Renal pelvis (tissue), 4 donors: ENCODE results near the gene TMEM51. TPM values are rescaled to one million over a fixed set of nuclear protein-coding genes. Genes with fewer than 3 reads are reported as not detected.
"Not testable (repeated sequence)": the region's sequence is repeated elsewhere in the genome, so short reads cannot be mapped to it uniquely, and the experiment has no call there.

Experiments used
- DNase-seq: peaks from one replicate; pipeline ENCODE4 v3.0.0-alpha.2; 2013
- polyA plus RNA-seq, 3 donors: library from polyadenylated mRNA; unstranded; fragments of 120-200 nt; gene quantifications; one replicate each; pipeline ENCODE4 v1.2.1, GENCODE V29; 2013; ENCODE audit not compliant: insufficient read length in 3 of 3

Gene TMEM51
- polyA plus RNA-seq, 3 donors = 19.0 to 21.5 (median 20.0) TPM

- DNase-seq = not testable (repeated sequence)
These were observed 22.0 kb downstream of the TMEM51 start for GRCh38 chr1:15175324-15176094.

GRCh38 chr1:15176120-15176519, 22.6 kb downstream of the TMEM51 start:
- DNase-seq = no peak

DNA sequence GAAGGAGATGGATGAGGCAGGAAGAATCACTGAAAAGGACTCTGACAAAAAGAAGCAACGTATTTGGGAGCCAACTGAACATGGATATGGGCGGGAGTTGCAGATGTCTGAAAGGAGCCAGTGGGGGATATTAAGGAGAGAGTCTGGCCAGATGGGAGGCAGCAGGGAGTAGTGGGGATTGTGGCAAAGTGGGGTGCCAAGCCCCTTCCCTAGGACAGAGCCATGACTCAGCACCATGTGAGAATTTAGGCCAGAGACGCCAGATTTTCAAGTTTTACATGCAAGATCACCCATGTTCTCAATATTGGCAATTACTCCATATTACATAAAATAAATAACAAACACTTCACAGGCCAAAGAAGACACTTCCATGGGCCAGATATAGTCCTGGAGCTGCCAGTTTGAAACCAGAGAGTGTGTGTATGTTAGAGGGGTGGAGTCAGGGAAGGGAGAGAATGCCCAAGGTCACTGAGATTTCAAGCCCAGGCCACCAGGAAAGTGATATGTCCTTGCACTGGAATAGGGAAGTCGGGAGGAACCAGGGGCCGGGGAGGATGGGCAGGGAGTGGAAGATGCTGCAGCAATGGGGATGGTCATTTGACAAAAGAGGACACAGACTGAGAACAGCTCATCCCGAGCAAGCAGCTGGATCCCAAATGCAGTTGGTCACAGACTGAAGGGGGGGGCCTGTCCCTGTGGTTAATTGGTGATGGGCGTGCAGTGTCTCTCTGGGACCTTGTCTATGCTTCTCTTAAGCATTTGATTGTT, 23.5 kb downstream of the TMEM51 start:
- no peak for DNase-seq

DNA sequence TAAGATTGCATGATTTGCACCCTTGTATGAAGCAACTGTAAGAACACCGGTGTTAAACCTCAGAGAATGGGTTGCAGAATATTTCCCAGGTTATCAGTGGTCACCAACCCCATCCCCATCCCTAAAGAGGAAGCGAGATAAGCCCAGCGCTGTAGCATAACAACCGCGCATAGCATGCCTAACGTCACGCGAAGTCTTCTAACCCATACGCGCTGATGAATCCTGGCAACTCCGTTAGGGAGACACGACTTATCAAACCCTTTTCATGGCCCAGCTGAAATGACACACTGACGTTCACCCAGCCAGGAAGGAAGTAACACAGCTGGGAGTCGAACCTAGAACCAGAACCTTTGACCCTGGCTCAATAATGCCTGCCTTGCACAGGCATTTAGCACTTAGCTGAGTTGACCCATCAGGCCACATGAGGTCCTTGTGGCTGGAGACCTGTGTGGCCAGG, 24.2 kb downstream of the TMEM51 start:
- DNase-seq = no peak

GRCh38 chr1:15178571-15179484, 25.3 kb downstream of the TMEM51 start:
- no peak for DNase-seq

- DNase-seq = no peak
These were observed 25.9 kb downstream of the TMEM51 start for GRCh38 chr1:15179485-15179883.

GRCh38 chr1:15180189-15180588, 26.6 kb downstream of the TMEM51 start:
- DNase-seq = no peak

- DNase-seq = no peak
These were observed 27.5 kb downstream of the TMEM51 start for GRCh38 chr1:15180945-15181523.

- DNase-seq = no peak
These were observed 28.0 kb downstream of the TMEM51 start for GRCh38 chr1:15181564-15181963.

- DNase-seq = no peak
These were observed 31.1 kb downstream of the TMEM51 start for GRCh38 chr1:15184436-15185241.

- no peak for DNase-seq
These were observed 32.1 kb downstream of the TMEM51 start for GRCh38 chr1:15185617-15186016.

GRCh38 chr1:15186073-15186845, 32.7 kb downstream of the TMEM51 start:
- no peak for DNase-seq

GRCh38 chr1:15186846-15187151, 33.3 kb downstream of the TMEM51 start:
- DNase-seq = no peak

DNA sequence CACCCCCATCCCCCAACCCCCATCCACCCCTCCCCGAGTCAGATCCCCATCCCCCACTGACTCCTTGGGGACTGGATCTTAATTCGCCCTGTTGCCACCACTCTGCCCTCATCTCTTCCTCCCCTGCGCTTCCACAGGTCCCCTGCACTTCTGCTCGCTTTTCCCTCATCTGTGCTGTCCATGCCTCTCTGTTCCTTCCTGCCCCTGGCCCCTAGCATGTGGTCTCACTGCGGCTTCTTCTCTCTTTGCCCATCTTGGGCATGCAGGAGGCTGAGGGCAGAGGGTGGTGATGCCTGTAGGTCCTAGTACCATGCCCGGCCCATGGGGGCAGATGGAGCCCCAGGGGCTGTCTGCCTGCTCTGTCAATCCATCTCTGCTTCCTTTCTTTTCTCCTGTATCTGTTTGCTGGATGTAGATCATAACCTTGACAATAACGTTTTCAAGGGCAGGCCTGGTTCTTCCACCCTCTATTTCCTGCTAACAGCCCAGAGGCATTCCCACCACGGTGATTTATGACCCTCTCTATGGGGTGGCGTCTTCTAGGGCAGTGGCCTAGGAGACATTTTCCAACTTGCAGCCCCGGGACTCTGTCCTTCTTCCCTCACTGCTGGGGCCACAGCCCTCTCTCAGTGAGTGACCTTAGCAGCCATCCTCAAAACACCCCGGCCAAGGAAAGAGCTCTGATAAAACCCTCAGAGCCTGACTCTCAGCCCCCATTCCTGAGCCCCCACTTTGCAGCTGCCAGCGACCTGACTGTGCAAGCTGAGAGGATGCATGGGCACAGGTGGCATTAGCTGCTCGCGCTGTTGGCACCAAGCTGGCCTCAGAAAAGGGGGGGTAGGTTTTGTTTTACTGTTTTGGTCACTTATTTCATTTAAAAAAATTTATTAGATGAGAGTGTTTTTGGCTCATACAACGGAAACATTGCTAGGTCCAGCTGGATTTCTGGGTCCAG, 33.9 kb downstream of the TMEM51 start:
- DNase-seq = no peak

GRCh38 chr1:15188130-15188524, 34.6 kb downstream of the TMEM51 start:
- no peak for DNase-seq

- DNase-seq = no peak
These were observed 35.1 kb downstream of the TMEM51 start for GRCh38 chr1:15188678-15189077.

- no peak for DNase-seq
These were observed 36.3 kb downstream of the TMEM51 start for GRCh38 chr1:15189692-15190370.

DNA sequence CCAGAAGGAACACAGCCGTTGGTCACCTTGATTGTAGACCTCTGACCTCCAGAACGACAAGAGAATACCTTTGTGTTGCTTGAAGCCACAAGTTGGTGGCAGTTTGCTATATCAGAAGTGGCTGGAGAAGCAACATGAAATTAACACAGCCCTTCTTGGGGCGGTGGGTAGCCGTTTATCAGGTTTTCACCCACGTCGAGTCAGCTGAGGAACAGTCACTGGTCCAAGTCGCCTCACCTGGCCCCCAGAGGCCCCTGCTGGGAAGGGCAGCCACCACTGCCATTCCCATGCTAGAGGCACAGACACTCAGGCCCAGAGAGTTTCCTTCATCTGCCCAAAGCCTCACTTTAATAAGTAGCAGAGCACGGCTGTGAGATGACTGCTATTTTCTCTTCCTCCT, 37.7 kb downstream of the TMEM51 start:
- DNase-seq = no peak
